T-cell (primary cell): ENCODE measurements around the gene NUDT3. TPM values are rescaled to one million over a fixed set of nuclear protein-coding genes. Genes with fewer than 3 reads are reported as not detected.
"Not testable (repeated sequence)": the region's sequence is repeated elsewhere in the genome, so short reads cannot be mapped to it uniquely, and the experiment has no call there.

Experiments
- ATAC-seq, 4 experiments: fragments of 200-7000 bp in 3 of 4; fragments of 150-1000 bp in 1 of 4; cut with Tn5 transposase; replicated peaks in 1 of 4; 1 replicate in 3 of 4; 2 replicates in 1 of 4; pipeline ENCODE4 v1.10.0; 2021; ENCODE audit warnings: moderate library complexity in 3 of 4, mild to moderate bottlenecking in 2 of 4, moderate number of reproducible peaks in 1 of 4
- CTCF ChIA-PET, 2 donors: fragments of 300-600 bp; sonication (Branson Sonifier 250); formaldehyde crosslinking; loops; one replicate each; lab custom pipeline; 2022; ENCODE audit warnings: antibody characterized with exemption in 2 of 2; lab: Charles Lee
- POLR2A ChIA-PET, 2 donors: fragments of 300-600 bp; sonication (Branson Sonifier 250); formaldehyde crosslinking; loops; one replicate each; lab custom pipeline; 2022; ENCODE audit warnings: antibody characterized with exemption in 2 of 2; lab: Charles Lee
- DNase-seq, 35 experiments: peaks; one replicate each; pipeline versions ENCODE4 v3.0.0 to v3.0.0-alpha.2; 2013 to 2023
- H3K27ac ChIP-seq: one replicate; pipeline ENCODE4 v1.5.1; 2013; ENCODE audit warnings: low read length
- H3K27me3 ChIP-seq, 2 experiments: replicated peaks in 1 of 2; 1 replicate in 1 of 2; 2 replicates in 1 of 2; pipeline versions ENCODE4 v1.6.1 to v1.7.0; 2013; ENCODE audit warnings: low read length in 1 of 2, mixed read lengths in 1 of 2; ENCODE audit not compliant: control insufficient read depth in 2 of 2, insufficient read depth in 2 of 2; ENCODE audit errors: extremely low read depth in 1 of 2
- H3K36me3 ChIP-seq, 2 donors: 1 replicate in 1 of 2; 2 replicates in 1 of 2; pipeline versions ENCODE4 v1.6.1 to v1.7.0; 2013; ENCODE audit warnings: low read length in 1 of 2; ENCODE audit not compliant: control insufficient read depth in 2 of 2, insufficient read depth in 1 of 2; ENCODE audit errors: extremely low read depth in 1 of 2
- H3K4me1 ChIP-seq, 2 experiments: 1 replicate in 1 of 2; 2 replicates in 1 of 2; pipeline versions ENCODE4 v1.6.1 to v1.7.0; 2013; ENCODE audit warnings: low read length in 2 of 2, mixed read lengths in 1 of 2; ENCODE audit not compliant: insufficient read depth in 2 of 2, control insufficient read depth in 1 of 2; ENCODE audit errors: extremely low read depth in 1 of 2
- H3K4me3 ChIP-seq, 2 donors: 1 replicate in 1 of 2; 2 replicates in 1 of 2; pipeline versions ENCODE4 v1.5.1 to v1.7.0; 2013; ENCODE audit warnings: mild to moderate bottlenecking in 2 of 2, low read length in 1 of 2, moderate library complexity in 1 of 2; ENCODE audit not compliant: control insufficient read depth in 1 of 2; ENCODE audit errors: extremely low read depth in 1 of 2
- H3K9me3 ChIP-seq: 2 replicates; pipeline ENCODE4 v1.7.0; 2013
- H3K27ac Mint-ChIP-seq, 2 donors: one replicate each; pipeline ENCODE4 v1.8.0; 2020 to 2021; ENCODE audit warnings: mild to moderate bottlenecking in 2 of 2, mixed read lengths in 2 of 2
- H3K27me3 Mint-ChIP-seq, 2 donors: one replicate each; pipeline ENCODE4 v1.8.0; 2021 to 2022; ENCODE audit warnings: mixed read lengths in 2 of 2
- H3K36me3 Mint-ChIP-seq: one replicate; pipeline ENCODE4 v1.8.0; 2021; ENCODE audit warnings: mixed read lengths
- H3K4me1 Mint-ChIP-seq, 3 donors: one replicate each; pipeline ENCODE4 v1.8.0; 2020 to 2022; ENCODE audit warnings: mixed read lengths in 3 of 3, mild to moderate bottlenecking in 1 of 3
- H3K4me3 Mint-ChIP-seq, 3 donors: one replicate each; pipeline ENCODE4 v1.8.0; 2020 to 2022; ENCODE audit warnings: mild to moderate bottlenecking in 3 of 3, mixed read lengths in 3 of 3, moderate library complexity in 3 of 3
- H3K9me3 Mint-ChIP-seq, 3 donors: one replicate each; pipeline ENCODE4 v1.8.0; 2020 to 2022; ENCODE audit warnings: mixed read lengths in 3 of 3
- WGBS: methylation state at CpG from one replicate; pipeline ENCODE4 v1.1.5; 2013; ENCODE audit warnings: missing lambda C conversion rate; ENCODE audit not compliant: insufficient coverage; 5-methylcytosine and 5-hydroxymethylcytosine counted together
- total RNA-seq, 35 experiments: library from RNA in 6 of 35; stranded (reverse) in 6 of 35; fragments of 120-200 nt in 1 of 35; gene quantifications; one replicate each; pipeline versions ENCODE4 v1.2.1 to v1.2.4 and lab custom pipeline; 2013 to 2026

Gene NUDT3
- total RNA-seq, 5 donors from 2014 or later (not counting 1 experiment from before 2014, with no cell fraction given): 23.5 to 31.0 (median 28.9) TPM

GRCh38 chr6:34327313-34328205 is 64.9 kb downstream of the NUDT3 start:
- H3K36me3 ChIP-seq, H3K9me3 Mint-ChIP-seq, H3K27ac Mint-ChIP-seq, ATAC-seq, H3K4me1 ChIP-seq, H3K4me3 ChIP-seq, H3K27me3 ChIP-seq, H3K27ac ChIP-seq, H3K4me3 Mint-ChIP-seq, DNase-seq, H3K9me3 ChIP-seq, H3K27me3 Mint-ChIP-seq, POLR2A ChIA-PET: not testable (repeated sequence)
- CTCF ChIA-PET: interaction anchor here in 1 of 2 donors (0.6 kb wide), 1 partner anchor 30 kb away, joined by 3 read pairs; no protein-coding TSS in a partner anchor
- H3K4me1 Mint-ChIP-seq: peaks cover 6 to 13% (median 8%) of the 10 kb centered on the region in 3 donors
- H3K36me3 Mint-ChIP-seq: peaks cover 28% of the 10 kb centered on the region
- 80% methylated on average over 3 of the region's 16 CpGs for WGBS

DNA sequence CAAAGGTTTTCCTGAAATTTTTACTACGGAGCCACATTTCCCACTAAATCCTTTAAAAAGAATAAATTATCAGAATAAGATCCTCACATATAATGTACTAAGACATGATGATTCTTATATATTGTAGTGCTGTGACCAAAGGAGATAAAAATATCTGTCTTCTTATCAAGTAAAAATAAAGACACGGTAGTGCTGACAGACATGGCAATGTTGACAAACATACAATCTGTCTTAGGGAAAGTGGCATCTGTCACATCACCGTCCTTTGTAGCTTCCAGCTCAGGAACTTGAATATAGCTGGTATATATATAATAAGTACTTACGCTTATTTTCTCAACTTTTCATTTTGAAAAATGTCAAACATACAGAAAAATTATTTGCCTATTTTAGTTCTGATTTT is 66.8 kb downstream of the NUDT3 start:
- Mint-ChIP-seq H3K9me3 (no peaks in the 10 kb centered on the region), H3K36me3 (peaks cover 16% of the 10 kb centered on the region), H3K4me3 (no peak overlapping the region), H3K27me3 (no peaks in the 10 kb centered on the region), H3K4me1 (peaks cover 0 to 9% (median 7%) of the 10 kb centered on the region in 3 donors), H3K27ac (no peak overlapping the region)
- peaks cover 0 to 2% of the 10 kb centered on the region in 2 experiments for H3K4me1 ChIP-seq
- H3K4me3 ChIP-seq: no peak overlapping the region
- WGBS: no CpG with 5 or more reads among the region's 4 CpGs
- no peaks in the 10 kb centered on the region for H3K9me3 ChIP-seq
- ATAC-seq (no peak), DNase-seq (no peak)
- ChIA-PET POLR2A (interaction anchor here in 1 of 2 donors (0.6 kb wide), 1 partner anchor 127 kb away, joined by 4 read pairs; no protein-coding TSS in a partner anchor), CTCF (interaction anchor here (0.6 to 0.7 kb wide), 2 partner anchors 358 to 381 kb away, joined by 3 to 7 read pairs; no protein-coding TSS in a partner anchor)
- no peaks in the 10 kb centered on the region for H3K36me3 ChIP-seq
- H3K27ac ChIP-seq: no peak overlapping the region
- no peaks in the 10 kb centered on the region for H3K27me3 ChIP-seq

- Mint-ChIP-seq H3K36me3 (peaks cover 14% of the 10 kb centered on the region), H3K27ac (no peak overlapping the region), H3K4me3 (no peak overlapping the region), H3K9me3 (no peaks in the 10 kb centered on the region), H3K4me1 (peaks cover 0 to 8% (median 6%) of the 10 kb centered on the region in 3 donors), H3K27me3 (no peaks in the 10 kb centered on the region)
- WGBS: 100% methylated on average over 4 of the region's 8 CpGs
- Histone ChIP-seq H3K4me3 (no peak overlapping the region), H3K9me3 (no peaks in the 10 kb centered on the region), H3K36me3 (no peaks in the 10 kb centered on the region), H3K27ac (no peak overlapping the region), H3K27me3 (no peaks in the 10 kb centered on the region), H3K4me1 (peaks cover 0 to 2% of the 10 kb centered on the region in 2 experiments)
- ChIA-PET CTCF (no interaction called here), POLR2A (no interaction called here)
- DNase-seq: no peak
- ATAC-seq: no peak
Observed at GRCh38 chr6:34324738-34325444, 67.6 kb downstream of the NUDT3 start.

DNA sequence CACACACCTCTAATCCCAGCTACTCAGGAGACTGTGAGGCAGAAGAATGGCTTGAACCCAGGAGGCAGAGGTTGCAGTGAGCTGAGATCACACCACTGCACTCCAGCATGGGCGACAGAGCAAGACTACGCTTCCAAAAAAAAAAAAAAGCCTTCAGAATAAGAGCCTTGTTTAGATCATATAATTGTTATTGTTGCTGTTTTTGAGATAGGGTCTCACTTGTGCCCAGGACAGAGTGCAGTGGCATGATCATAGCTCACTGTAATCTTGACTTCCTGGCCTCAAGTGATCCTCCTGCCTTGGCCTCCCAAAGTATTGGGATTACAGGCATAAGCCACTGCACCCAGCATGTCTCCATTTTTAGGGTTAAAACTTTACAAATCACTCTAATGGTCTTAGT is 68.2 kb downstream of the NUDT3 start:
- POLR2A ChIA-PET: interaction anchor here in 1 of 2 donors (0.6 kb wide), 1 partner anchor 72 kb away, joined by 3 read pairs; no protein-coding TSS in a partner anchor
- Mint-ChIP-seq H3K4me1 (peaks cover 4 to 15% (median 13%) of the 10 kb centered on the region in 3 donors), H3K36me3 (peaks cover 16% of the 10 kb centered on the region)
- ATAC-seq, H3K9me3 Mint-ChIP-seq, H3K27ac Mint-ChIP-seq, H3K27me3 Mint-ChIP-seq, H3K36me3 ChIP-seq, H3K4me1 ChIP-seq, H3K27ac ChIP-seq, H3K9me3 ChIP-seq, H3K4me3 ChIP-seq, DNase-seq, H3K4me3 Mint-ChIP-seq, CTCF ChIA-PET, H3K27me3 ChIP-seq: not testable (repeated sequence)
- no CpG with 5 or more reads among the region's 2 CpGs for WGBS

GRCh38 chr6:34323300-34323699 is 69.2 kb downstream of the NUDT3 start:
- H3K9me3 ChIP-seq: no peaks in the 10 kb centered on the region
- Mint-ChIP-seq H3K4me1 (peaks cover 12 to 20% (median 17%) of the 10 kb centered on the region in 3 donors), H3K27me3 (no peaks in the 10 kb centered on the region), H3K4me3 (no peak overlapping the region), H3K27ac (no peak overlapping the region), H3K9me3 (no peaks in the 10 kb centered on the region), H3K36me3 (peaks cover 16% of the 10 kb centered on the region)
- ATAC-seq (no peak), DNase-seq (no peak)
- WGBS: 90% methylated on average over 2 of the region's 6 CpGs
- H3K27ac ChIP-seq: no peak overlapping the region
- POLR2A ChIA-PET: no interaction called here
- CTCF ChIA-PET: no interaction called here
- H3K27me3 ChIP-seq: no peaks in the 10 kb centered on the region
- no peaks in the 10 kb centered on the region for H3K36me3 ChIP-seq
- no peak overlapping the region for H3K4me3 ChIP-seq
- peaks cover 0 to 2% of the 10 kb centered on the region in 2 experiments for H3K4me1 ChIP-seq

GRCh38 chr6:34322732-34323131 is 69.7 kb downstream of the NUDT3 start:
- DNase-seq: no peak
- no peaks in the 10 kb centered on the region for H3K9me3 ChIP-seq
- WGBS: no CpG with 5 or more reads among the region's 1 CpG
- no peak overlapping the region for H3K4me3 ChIP-seq
- POLR2A ChIA-PET: no interaction called here
- no peak overlapping the region for H3K27ac ChIP-seq
- no peak overlapping the region for H3K27ac Mint-ChIP-seq
- no peaks in the 10 kb centered on the region for H3K9me3 Mint-ChIP-seq
- no peaks in the 10 kb centered on the region for H3K36me3 ChIP-seq
- no peaks in the 10 kb centered on the region for H3K27me3 Mint-ChIP-seq
- CTCF ChIA-PET: interaction anchor here in 1 of 2 donors (0.7 kb wide), 1 partner anchor 875 kb away, joined by 3 read pairs; no protein-coding TSS in a partner anchor
- H3K4me1 Mint-ChIP-seq: peaks cover 16 to 21% (median 17%) of the 10 kb centered on the region in 3 donors
- no peak overlapping the region for H3K4me3 Mint-ChIP-seq
- ATAC-seq: no peak
- peaks cover 16% of the 10 kb centered on the region for H3K36me3 Mint-ChIP-seq
- no peaks in the 10 kb centered on the region for H3K4me1 ChIP-seq
- no peaks in the 10 kb centered on the region for H3K27me3 ChIP-seq
